Gastrocnemius medialis (tissue), 4 donors: ENCODE data around the gene EFNB3. TPM values are rescaled to one million over a fixed set of nuclear protein-coding genes. Genes with fewer than 3 reads are reported as not detected.

Experiments used
- ATAC-seq, 2 donors: fragments of 150-250 bp; one replicate each; pipeline ENCODE4 v1.9.1; 2016
- DNase-seq, 2 donors: peaks; one replicate each; pipeline ENCODE4 v3.0.0-alpha.2; 2019
- H3K27ac ChIP-seq, 4 donors: fragments of 200-600 bp; sonication (generic); 1 replicate in 1 of 4; 2 replicates in 3 of 4; pipeline ENCODE4 v1.5.1; 2016 to 2018; ENCODE audit warnings: mild to moderate bottlenecking in 2 of 4, moderate library complexity in 1 of 4
- H3K27me3 ChIP-seq, 3 donors: fragments of 200-600 bp; sonication (generic) in 2 of 3; 1 replicate in 1 of 3; 2 replicates in 2 of 3; pipeline versions ENCODE4 v1.5.1 to v1.6.0; 2016 to 2019; ENCODE audit warnings: mild to moderate bottlenecking in 1 of 3, moderate library complexity in 1 of 3
- H3K36me3 ChIP-seq, 2 donors: fragments of 200-600 bp; sonication (generic) in 1 of 2; one replicate each; pipeline ENCODE4 v1.5.1; 2017 to 2018
- H3K4me1 ChIP-seq, 2 donors: fragments of 200-600 bp; sonication (generic) in 1 of 2; one replicate each; pipeline ENCODE4 v1.5.1; 2016 to 2017; ENCODE audit warnings: mild to moderate bottlenecking in 2 of 2
- H3K4me3 ChIP-seq, 4 donors: fragments of 200-600 bp; sonication (generic) in 3 of 4; 1 replicate in 1 of 4; 2 replicates in 3 of 4; pipeline ENCODE4 v1.5.1; 2016 to 2019; ENCODE audit warnings: mild to moderate bottlenecking in 2 of 4
- H3K9me3 ChIP-seq, 3 donors: fragments of 200-600 bp; sonication (generic) in 2 of 3; 1 replicate in 1 of 3; 2 replicates in 2 of 3; pipeline ENCODE4 v1.5.1; 2016 to 2019
- POLR2A ChIP-seq, 2 donors: fragments of 450-650 bp; IDR thresholded peaks; one replicate each; pipeline ENCODE4 v1.6.1; 2017; ENCODE audit warnings: antibody characterized with exemption in 2 of 2, mild to moderate bottlenecking in 2 of 2, moderate library complexity in 2 of 2
- in situ Hi-C, 4 donors: fragments of 200-750 bp; cut with MboI; loops; one replicate each; pipeline versions ENCODE4 v1.15.0 to v1.8.0; 2017; ENCODE audit warnings: low sequenced_read_pairs in 4 of 4
- intact Hi-C: fragments of 100-400 bp; cut with DNase I; formaldehyde crosslinking; loops from one replicate; pipeline ENCODE4 v1.15.1; 2023; ENCODE audit warnings: low total_unique reads
- total RNA-seq, 4 donors: library from RNA; depleted of rRNA; stranded (reverse); fragments of >200 nt; gene quantifications; one replicate each; pipeline versions ENCODE4 v1.1.0 to v1.2.3, GENCODE V29; 2016
- TF ChIP-seq, protein P1 (sequence below), 5 experiments: fragments of 450-650 bp in 3 of 5; fragments of 200-600 bp in 2 of 5; sonication (generic) in 2 of 5; IDR thresholded peaks in 4 of 5; conservative IDR thresholded peaks in 1 of 5; 1 replicate in 4 of 5; 2 replicates in 1 of 5; pipeline ENCODE4 v1.5.1; 2016 to 2019; ENCODE audit warnings: antibody characterized with exemption in 5 of 5, mild to moderate bottlenecking in 3 of 5, moderate library complexity in 3 of 5

EFNB3 gene
- total RNA-seq, 4 donors from 2014 or later: 0.13 to 0.46 (median 0.31) TPM; not detected in 1

DNA sequence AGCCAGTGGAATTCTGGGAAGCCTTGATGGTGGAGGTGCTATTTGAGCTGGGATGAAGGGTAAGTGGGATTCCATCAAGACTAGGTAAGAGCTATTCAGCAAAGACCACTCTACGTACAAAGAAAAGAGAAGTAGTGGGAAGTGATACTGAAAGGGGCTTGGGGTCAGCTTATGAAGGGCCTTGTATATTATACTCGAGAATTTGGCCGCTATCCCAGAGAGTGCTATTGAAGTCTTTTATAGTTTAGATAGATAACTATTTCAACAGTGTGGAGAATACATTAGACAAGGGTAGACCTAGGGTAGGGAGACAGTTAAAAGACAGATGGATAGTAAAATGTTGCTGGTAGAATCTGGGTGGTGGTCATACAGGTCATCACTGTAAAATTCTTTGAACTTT lies 22.9 kb downstream of the EFNB3 start:
- intact Hi-C loops: no loop called here
- Histone ChIP-seq H3K27me3 (peaks cover 0 to 7% (median 6%) of the 10 kb centered on the region in 3 donors), H3K9me3 (no peaks in the 10 kb centered on the region), H3K27ac (no peak overlapping the region), H3K4me3 (no peak overlapping the region), H3K4me1 (no peaks in the 10 kb centered on the region), H3K36me3 (no peaks in the 10 kb centered on the region)
- ATAC-seq (no peak), DNase-seq (no peak)
- TF ChIP-seq POLR2A (IDR thresholded peaks at IDR 0.05): no peak
- TF ChIP-seq, protein P1, sequence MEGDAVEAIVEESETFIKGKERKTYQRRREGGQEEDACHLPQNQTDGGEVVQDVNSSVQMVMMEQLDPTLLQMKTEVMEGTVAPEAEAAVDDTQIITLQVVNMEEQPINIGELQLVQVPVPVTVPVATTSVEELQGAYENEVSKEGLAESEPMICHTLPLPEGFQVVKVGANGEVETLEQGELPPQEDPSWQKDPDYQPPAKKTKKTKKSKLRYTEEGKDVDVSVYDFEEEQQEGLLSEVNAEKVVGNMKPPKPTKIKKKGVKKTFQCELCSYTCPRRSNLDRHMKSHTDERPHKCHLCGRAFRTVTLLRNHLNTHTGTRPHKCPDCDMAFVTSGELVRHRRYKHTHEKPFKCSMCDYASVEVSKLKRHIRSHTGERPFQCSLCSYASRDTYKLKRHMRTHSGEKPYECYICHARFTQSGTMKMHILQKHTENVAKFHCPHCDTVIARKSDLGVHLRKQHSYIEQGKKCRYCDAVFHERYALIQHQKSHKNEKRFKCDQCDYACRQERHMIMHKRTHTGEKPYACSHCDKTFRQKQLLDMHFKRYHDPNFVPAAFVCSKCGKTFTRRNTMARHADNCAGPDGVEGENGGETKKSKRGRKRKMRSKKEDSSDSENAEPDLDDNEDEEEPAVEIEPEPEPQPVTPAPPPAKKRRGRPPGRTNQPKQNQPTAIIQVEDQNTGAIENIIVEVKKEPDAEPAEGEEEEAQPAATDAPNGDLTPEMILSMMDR (IDR thresholded peaks at IDR 0.05 in 4 of 5, conservative IDR thresholded peaks at IDR 0.05 in 1 of 5): no peak
- in situ Hi-C loops: loop anchor here in 2 of 4 donors (25.0 kb wide), 2 partner anchors 159 to 259 kb away; partner anchors contain the start of gene CHD3 (in 1 of the 2)

DNA sequence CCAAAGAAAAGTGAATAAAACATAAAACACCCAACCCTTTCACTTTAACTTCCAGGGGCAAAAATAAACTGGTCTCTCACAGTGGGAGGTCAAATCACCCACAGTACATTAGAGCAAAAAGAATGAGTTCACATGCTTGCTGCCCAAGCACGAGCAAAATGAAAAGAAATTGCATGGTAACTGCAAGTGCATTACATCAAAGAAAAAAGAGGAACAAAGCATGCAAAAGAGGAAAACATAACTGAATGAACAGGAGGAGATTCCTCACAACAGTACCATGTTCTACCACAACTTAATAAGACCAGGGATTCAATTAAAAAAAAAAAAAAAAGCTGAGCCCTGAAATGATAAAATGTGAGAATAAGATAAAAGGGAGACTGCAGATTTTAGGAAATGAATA lies 24.8 kb downstream of the EFNB3 start:
- Histone ChIP-seq H3K36me3 (no peaks in the 10 kb centered on the region), H3K9me3 (no peaks in the 10 kb centered on the region), H3K27me3 (no peaks in the 10 kb centered on the region), H3K4me1 (no peaks in the 10 kb centered on the region), H3K4me3 (no peak overlapping the region), H3K27ac (no peak overlapping the region)
- in situ Hi-C loops: loop anchor here in 2 of 4 donors (25.0 kb wide), 2 partner anchors 157 to 257 kb away; partner anchors contain the start of gene CHD3 (in 1 of the 2)
- intact Hi-C loops: no loop called here
- no peak for TF ChIP-seq POLR2A (IDR thresholded peaks at IDR 0.05)
- TF ChIP-seq, protein P1 (IDR thresholded peaks at IDR 0.05 in 4 of 5, conservative IDR thresholded peaks at IDR 0.05 in 1 of 5): no peak
- ATAC-seq: no peak
- DNase-seq: no peak

DNA sequence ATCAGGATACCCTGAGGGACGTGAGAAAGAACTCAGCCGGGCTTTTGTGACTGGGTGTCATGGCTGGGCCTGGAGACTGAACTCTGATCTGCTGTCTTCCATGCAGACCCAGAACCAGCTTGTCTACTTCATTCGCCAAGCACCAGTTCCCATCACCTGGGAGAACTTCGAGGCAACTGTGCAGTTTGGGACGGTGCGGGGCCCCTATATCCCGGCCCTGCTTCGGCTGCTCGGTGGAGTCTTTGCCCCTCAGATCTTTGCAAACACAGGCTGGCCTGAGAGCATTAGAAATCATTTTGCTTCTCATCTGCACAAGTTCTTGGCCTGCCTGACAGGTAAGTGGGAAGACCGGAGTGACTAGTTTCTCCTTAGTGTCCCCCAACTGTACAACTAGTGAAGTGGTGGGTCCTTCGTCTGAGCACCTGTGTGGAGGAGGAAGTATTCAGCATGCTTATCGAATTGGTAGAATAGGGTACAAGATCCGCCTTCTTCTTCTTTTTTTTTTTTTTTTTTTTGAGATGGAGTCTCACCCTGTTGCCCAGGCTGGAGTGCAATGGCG lies 28.1 kb downstream of the EFNB3 start:
- in situ Hi-C loops (loop anchor here in 2 of 4 donors (25.0 kb wide), 2 partner anchors 154 to 254 kb away; partner anchors contain the start of gene CHD3 (in 1 of the 2)), intact Hi-C loops (no loop called here)
- H3K27me3 ChIP-seq: no peaks in the 10 kb centered on the region
- no peaks in the 10 kb centered on the region for H3K36me3 ChIP-seq
- no peak overlapping the region for H3K27ac ChIP-seq
- TF ChIP-seq, protein P1 (IDR thresholded peaks at IDR 0.05 in 4 of 5, conservative IDR thresholded peaks at IDR 0.05 in 1 of 5): no peak
- no peak for TF ChIP-seq POLR2A (IDR thresholded peaks at IDR 0.05)
- DNase-seq: no peak
- H3K4me3 ChIP-seq: no peak overlapping the region
- H3K9me3 ChIP-seq: no peaks in the 10 kb centered on the region
- no peak for ATAC-seq
- no peaks in the 10 kb centered on the region for H3K4me1 ChIP-seq

DNA sequence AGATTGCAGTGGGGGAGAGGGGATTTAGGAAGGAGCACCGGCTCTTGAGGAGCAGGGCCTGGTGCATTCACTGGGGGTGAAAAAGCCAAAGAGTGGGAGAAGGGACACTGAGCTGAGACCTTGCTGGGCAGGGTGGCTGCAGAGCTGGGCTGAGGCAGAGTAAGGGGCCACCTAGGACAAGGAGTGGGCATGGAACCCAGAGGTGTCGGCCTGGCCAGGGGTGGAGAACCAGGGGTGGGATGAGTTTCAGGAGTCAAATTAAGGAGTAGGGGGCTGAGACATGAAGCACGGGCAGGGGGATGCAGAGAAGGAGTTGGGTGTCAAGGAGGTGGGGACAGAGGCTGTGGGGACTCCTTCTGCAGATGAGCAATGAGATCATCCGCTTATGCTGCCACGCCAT lies 32.6 kb downstream of the EFNB3 start:
- intact Hi-C loops: no loop called here
- DNase-seq (no peak), ATAC-seq (no peak)
- Histone ChIP-seq H3K27ac (no peak overlapping the region), H3K27me3 (peaks cover 0 to 10% (median 7%) of the 10 kb centered on the region in 3 donors), H3K36me3 (no peaks in the 10 kb centered on the region), H3K4me3 (no peak overlapping the region), H3K4me1 (no peaks in the 10 kb centered on the region), H3K9me3 (no peaks in the 10 kb centered on the region)
- TF ChIP-seq, protein P1 (IDR thresholded peaks at IDR 0.05 in 4 of 5, conservative IDR thresholded peaks at IDR 0.05 in 1 of 5): no peak
- TF ChIP-seq POLR2A (IDR thresholded peaks at IDR 0.05): no peak
- in situ Hi-C loops: loop anchor here in 2 of 4 donors (25.0 kb wide), 2 partner anchors 150 to 250 kb away; partner anchors contain the start of gene CHD3 (in 1 of the 2)
